ENCODE measurements around the gene SEZ6L2. TPM values are rescaled to one million over a fixed set of nuclear protein-coding genes. Genes with fewer than 3 reads are reported as not detected.

The SEZ6L2 gene
- total and polyA plus RNA-seq, 2 experiments from 2014 or later = 18.0 to 71.9 TPM

- H3K4me3 Mint-ChIP-seq = peak overlapping the region; percentile 87
- DNase-seq (ENCODE audit: low spot score) (no peak), ATAC-seq (no peak)
- Histone ChIP-seq H3K27me3 (ENCODE audit: insufficient read depth) (no peaks in the 10 kb centered on the region), H3F3A (replicated peaks; ENCODE audit: low read depth) (peaks cover 5% of the 10 kb centered on the region; the same call in 1 of the 2 replicates), H3K4me3 (peak overlapping the region; percentile 91), H3K4me2 (peak overlapping the region; percentile 92), H3K27ac (ENCODE audit: low read depth) (no peak overlapping the region), H4K20me1 (replicated peaks; ENCODE audit: insufficient read depth) (no peaks in the 10 kb centered on the region; the same call in 1 of the 2 replicates), H3K4me1 (ENCODE audit: insufficient read depth) (peaks cover 14% of the 10 kb centered on the region; the same call in 1 of the 2 replicates), H3K79me2 (replicated peaks; ENCODE audit: insufficient read depth) (peaks cover 25% of the 10 kb centered on the region), H3K36me3 (ENCODE audit: insufficient read depth) (no peaks in the 10 kb centered on the region), H3K9me2 (ENCODE audit: insufficient read depth) (no peaks in the 10 kb centered on the region), H2AFZ (0 out of 2 replicates have a peak overlapping the region, but pooled peaks have one; percentile 95)
- H3K27ac Mint-ChIP-seq = no peak overlapping the region
- TF ChIP-seq EZH2phosphoT487 (IDR thresholded peaks at IDR 0.05; ENCODE audit: unreplicated experiment) = no peak
- H3K36me3 Mint-ChIP-seq (ENCODE audit: low read depth) = peaks cover 5% of the 10 kb centered on the region; the same call in 2 of the 3 replicates
- H3K27me3 Mint-ChIP-seq (ENCODE audit: insufficient read depth, low read depth, poor library complexity) = peaks cover 3% of the 10 kb centered on the region
- H3K4me1 Mint-ChIP-seq = peaks cover 19% of the 10 kb centered on the region
- no peaks in the 10 kb centered on the region; the same call in 2 of the 3 replicates for H3K9me3 Mint-ChIP-seq
These were observed 27.9 kb upstream of the SEZ6L2 start for GRCh38 chr16:29927070-29927905.

- DNase-seq (ENCODE audit: low spot score) (peak; percentile 33), ATAC-seq (peak; percentile 16)
- Mint-ChIP-seq H3K9me3 (no peaks in the 10 kb centered on the region), H3K27me3 (ENCODE audit: insufficient read depth, low read depth, poor library complexity) (peaks cover 3% of the 10 kb centered on the region), H3K27ac (peak overlapping the region; percentile 63), H3K4me3 (peak overlapping the region; percentile 87), H3K36me3 (ENCODE audit: low read depth) (peaks cover 5% of the 10 kb centered on the region; the same call in 2 of the 3 replicates), H3K4me1 (peaks cover 19% of the 10 kb centered on the region)
- TF ChIP-seq CREB1 (CRISPR knock-in tag; IDR thresholded peaks at IDR 0.05; ENCODE audit: low read depth) (no peak), POLR2AphosphoS5 (IDR thresholded peaks at IDR 0.05; ENCODE audit: low read depth) (no peak), EZH2phosphoT487 (IDR thresholded peaks at IDR 0.05; ENCODE audit: unreplicated experiment) (no peak)
- TF ChIP-seq, protein P1, sequence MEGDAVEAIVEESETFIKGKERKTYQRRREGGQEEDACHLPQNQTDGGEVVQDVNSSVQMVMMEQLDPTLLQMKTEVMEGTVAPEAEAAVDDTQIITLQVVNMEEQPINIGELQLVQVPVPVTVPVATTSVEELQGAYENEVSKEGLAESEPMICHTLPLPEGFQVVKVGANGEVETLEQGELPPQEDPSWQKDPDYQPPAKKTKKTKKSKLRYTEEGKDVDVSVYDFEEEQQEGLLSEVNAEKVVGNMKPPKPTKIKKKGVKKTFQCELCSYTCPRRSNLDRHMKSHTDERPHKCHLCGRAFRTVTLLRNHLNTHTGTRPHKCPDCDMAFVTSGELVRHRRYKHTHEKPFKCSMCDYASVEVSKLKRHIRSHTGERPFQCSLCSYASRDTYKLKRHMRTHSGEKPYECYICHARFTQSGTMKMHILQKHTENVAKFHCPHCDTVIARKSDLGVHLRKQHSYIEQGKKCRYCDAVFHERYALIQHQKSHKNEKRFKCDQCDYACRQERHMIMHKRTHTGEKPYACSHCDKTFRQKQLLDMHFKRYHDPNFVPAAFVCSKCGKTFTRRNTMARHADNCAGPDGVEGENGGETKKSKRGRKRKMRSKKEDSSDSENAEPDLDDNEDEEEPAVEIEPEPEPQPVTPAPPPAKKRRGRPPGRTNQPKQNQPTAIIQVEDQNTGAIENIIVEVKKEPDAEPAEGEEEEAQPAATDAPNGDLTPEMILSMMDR (conservative IDR thresholded peaks at IDR 0.05; ENCODE audit: low read depth in 2 of 2) = no peak
- TF ChIP-seq, protein P2, sequence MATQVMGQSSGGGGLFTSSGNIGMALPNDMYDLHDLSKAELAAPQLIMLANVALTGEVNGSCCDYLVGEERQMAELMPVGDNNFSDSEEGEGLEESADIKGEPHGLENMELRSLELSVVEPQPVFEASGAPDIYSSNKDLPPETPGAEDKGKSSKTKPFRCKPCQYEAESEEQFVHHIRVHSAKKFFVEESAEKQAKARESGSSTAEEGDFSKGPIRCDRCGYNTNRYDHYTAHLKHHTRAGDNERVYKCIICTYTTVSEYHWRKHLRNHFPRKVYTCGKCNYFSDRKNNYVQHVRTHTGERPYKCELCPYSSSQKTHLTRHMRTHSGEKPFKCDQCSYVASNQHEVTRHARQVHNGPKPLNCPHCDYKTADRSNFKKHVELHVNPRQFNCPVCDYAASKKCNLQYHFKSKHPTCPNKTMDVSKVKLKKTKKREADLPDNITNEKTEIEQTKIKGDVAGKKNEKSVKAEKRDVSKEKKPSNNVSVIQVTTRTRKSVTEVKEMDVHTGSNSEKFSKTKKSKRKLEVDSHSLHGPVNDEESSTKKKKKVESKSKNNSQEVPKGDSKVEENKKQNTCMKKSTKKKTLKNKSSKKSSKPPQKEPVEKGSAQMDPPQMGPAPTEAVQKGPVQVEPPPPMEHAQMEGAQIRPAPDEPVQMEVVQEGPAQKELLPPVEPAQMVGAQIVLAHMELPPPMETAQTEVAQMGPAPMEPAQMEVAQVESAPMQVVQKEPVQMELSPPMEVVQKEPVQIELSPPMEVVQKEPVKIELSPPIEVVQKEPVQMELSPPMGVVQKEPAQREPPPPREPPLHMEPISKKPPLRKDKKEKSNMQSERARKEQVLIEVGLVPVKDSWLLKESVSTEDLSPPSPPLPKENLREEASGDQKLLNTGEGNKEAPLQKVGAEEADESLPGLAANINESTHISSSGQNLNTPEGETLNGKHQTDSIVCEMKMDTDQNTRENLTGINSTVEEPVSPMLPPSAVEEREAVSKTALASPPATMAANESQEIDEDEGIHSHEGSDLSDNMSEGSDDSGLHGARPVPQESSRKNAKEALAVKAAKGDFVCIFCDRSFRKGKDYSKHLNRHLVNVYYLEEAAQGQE (IDR thresholded peaks at IDR 0.05; ENCODE audit: unreplicated experiment) = no peak
- H3K4me1 ChIP-seq (ENCODE audit: insufficient read depth) = peaks cover 14% of the 10 kb centered on the region; the same call in 1 of the 2 replicates
- peak overlapping the region; percentile 91 for H3K4me3 ChIP-seq
- H3F3A ChIP-seq (replicated peaks; ENCODE audit: low read depth) = peaks cover 5% of the 10 kb centered on the region; the same call in 1 of the 2 replicates
- no peaks in the 10 kb centered on the region for H3K27me3 ChIP-seq (ENCODE audit: insufficient read depth)
- peaks cover 25% of the 10 kb centered on the region for H3K79me2 ChIP-seq (replicated peaks; ENCODE audit: insufficient read depth)
- H3K9me2 ChIP-seq (ENCODE audit: insufficient read depth) = no peaks in the 10 kb centered on the region
- H3K27ac ChIP-seq (ENCODE audit: low read depth) = peak overlapping the region; percentile 90; the same call in 1 of the 2 replicates
- peak overlapping the region; percentile 92 for H3K4me2 ChIP-seq
- no peaks in the 10 kb centered on the region; the same call in 1 of the 2 replicates for H4K20me1 ChIP-seq (replicated peaks; ENCODE audit: insufficient read depth)
- no peaks in the 10 kb centered on the region for H3K36me3 ChIP-seq (ENCODE audit: insufficient read depth)
- peak overlapping the region; percentile 95 for H2AFZ ChIP-seq
These were observed 27.3 kb upstream of the SEZ6L2 start for GRCh38 chr16:29926711-29927052.

Measured in GM23338 (cell line).